Gastrocnemius medialis (tissue), 4 donors: ENCODE results near the gene CEBPG. TPM values are rescaled to one million over a fixed set of nuclear protein-coding genes. Genes with fewer than 3 reads are reported as not detected.

ENCODE experiments used
- ATAC-seq, 2 donors: fragments of 150-250 bp; one replicate each; pipeline ENCODE4 v1.9.1; 2016
- DNase-seq, 2 donors: peaks; one replicate each; pipeline ENCODE4 v3.0.0-alpha.2; 2019
- H3K27ac ChIP-seq, 4 donors: fragments of 200-600 bp; sonication (generic); 1 replicate in 1 of 4; 2 replicates in 3 of 4; pipeline ENCODE4 v1.5.1; 2016 to 2018; ENCODE audit warnings: mild to moderate bottlenecking in 2 of 4, moderate library complexity in 1 of 4
- H3K27me3 ChIP-seq, 3 donors: fragments of 200-600 bp; sonication (generic) in 2 of 3; 1 replicate in 1 of 3; 2 replicates in 2 of 3; pipeline versions ENCODE4 v1.5.1 to v1.6.0; 2016 to 2019; ENCODE audit warnings: mild to moderate bottlenecking in 1 of 3, moderate library complexity in 1 of 3
- H3K36me3 ChIP-seq, 2 donors: fragments of 200-600 bp; sonication (generic) in 1 of 2; one replicate each; pipeline ENCODE4 v1.5.1; 2017 to 2018
- H3K4me1 ChIP-seq, 2 donors: fragments of 200-600 bp; sonication (generic) in 1 of 2; one replicate each; pipeline ENCODE4 v1.5.1; 2016 to 2017; ENCODE audit warnings: mild to moderate bottlenecking in 2 of 2
- H3K4me3 ChIP-seq, 4 donors: fragments of 200-600 bp; sonication (generic) in 3 of 4; 1 replicate in 1 of 4; 2 replicates in 3 of 4; pipeline ENCODE4 v1.5.1; 2016 to 2019; ENCODE audit warnings: mild to moderate bottlenecking in 2 of 4
- H3K9me3 ChIP-seq, 3 donors: fragments of 200-600 bp; sonication (generic) in 2 of 3; 1 replicate in 1 of 3; 2 replicates in 2 of 3; pipeline ENCODE4 v1.5.1; 2016 to 2019
- CTCF ChIP-seq, 5 experiments: fragments of 450-650 bp in 3 of 5; fragments of 200-600 bp in 2 of 5; sonication (generic) in 2 of 5; IDR thresholded peaks in 4 of 5; conservative IDR thresholded peaks in 1 of 5; 1 replicate in 4 of 5; 2 replicates in 1 of 5; pipeline ENCODE4 v1.5.1; 2016 to 2019; ENCODE audit warnings: antibody characterized with exemption in 5 of 5, mild to moderate bottlenecking in 3 of 5, moderate library complexity in 3 of 5
- POLR2A ChIP-seq, 2 donors: fragments of 450-650 bp; IDR thresholded peaks; one replicate each; pipeline ENCODE4 v1.6.1; 2017; ENCODE audit warnings: antibody characterized with exemption in 2 of 2, mild to moderate bottlenecking in 2 of 2, moderate library complexity in 2 of 2
- in situ Hi-C, 4 donors: fragments of 200-750 bp; cut with MboI; loops; one replicate each; pipeline versions ENCODE4 v1.15.0 to v1.8.0; 2017; ENCODE audit warnings: low sequenced_read_pairs in 4 of 4
- intact Hi-C: fragments of 100-400 bp; cut with DNase I; formaldehyde crosslinking; loops from one replicate; pipeline ENCODE4 v1.15.1; 2023; ENCODE audit warnings: low total_unique reads
- total RNA-seq, 4 donors: library from RNA; depleted of rRNA; stranded (reverse); fragments of >200 nt; gene quantifications; one replicate each; pipeline versions ENCODE4 v1.1.0 to v1.2.3, GENCODE V29; 2016

The CEBPG gene
- total RNA-seq, 4 donors from 2014 or later = 44.2 to 50.1 (median 46.1) TPM

GRCh38 chr19:33408538-33409434, 35.3 kb downstream of the CEBPG start:
- Histone ChIP-seq H3K27me3 (no peaks in the 10 kb centered on the region), H3K4me1 (peaks cover 0 to 7% of the 10 kb centered on the region in 2 donors), H3K27ac (no peak overlapping the region), H3K4me3 (no peak overlapping the region), H3K9me3 (no peaks in the 10 kb centered on the region), H3K36me3 (no peaks in the 10 kb centered on the region)
- no peak for DNase-seq
- intact Hi-C loops = no loop called here
- no peak for ATAC-seq
- in situ Hi-C loops = loop anchor here in 3 of 4 donors (5.0 kb wide), 1 partner anchor 171 kb away; no protein-coding TSS in a partner anchor
- TF ChIP-seq CTCF (IDR thresholded peaks at IDR 0.05 in 4 of 5, conservative IDR thresholded peaks at IDR 0.05 in 1 of 5) (no peak), POLR2A (IDR thresholded peaks at IDR 0.05) (no peak)

- peaks cover 0 to 7% of the 10 kb centered on the region in 2 donors for H3K4me1 ChIP-seq
- DNase-seq (no peak), ATAC-seq (no peak)
- H3K36me3 ChIP-seq = no peaks in the 10 kb centered on the region
- no peaks in the 10 kb centered on the region for H3K9me3 ChIP-seq
- no peak for TF ChIP-seq CTCF (IDR thresholded peaks at IDR 0.05 in 4 of 5, conservative IDR thresholded peaks at IDR 0.05 in 1 of 5)
- no peak for TF ChIP-seq POLR2A (IDR thresholded peaks at IDR 0.05)
- H3K27ac ChIP-seq = no peak overlapping the region
- H3K27me3 ChIP-seq = no peaks in the 10 kb centered on the region
- in situ Hi-C loops = loop anchor here (5.0 kb wide), 2 partner anchors 173 to 178 kb away; no protein-coding TSS in a partner anchor
- no peak overlapping the region for H3K4me3 ChIP-seq
- intact Hi-C loops = no loop called here
Observed at GRCh38 chr19:33409906-33410685, 36.6 kb downstream of the CEBPG start.

- H3K27me3 ChIP-seq = no peaks in the 10 kb centered on the region
- in situ Hi-C loops = loop anchor here in 1 of 4 donors (5.0 kb wide), 1 partner anchor 179 kb away; no protein-coding TSS in a partner anchor
- intact Hi-C loops = no loop called here
- no peaks in the 10 kb centered on the region for H3K9me3 ChIP-seq
- TF ChIP-seq CTCF (IDR thresholded peaks at IDR 0.05 in 4 of 5, conservative IDR thresholded peaks at IDR 0.05 in 1 of 5) = no peak
- TF ChIP-seq POLR2A (IDR thresholded peaks at IDR 0.05) = no peak
- no peak for ATAC-seq
- no peak for DNase-seq
- H3K4me3 ChIP-seq = no peak overlapping the region
- H3K4me1 ChIP-seq = peaks cover 0 to 7% of the 10 kb centered on the region in 2 donors
- no peak overlapping the region for H3K27ac ChIP-seq
- no peaks in the 10 kb centered on the region for H3K36me3 ChIP-seq
Observed at GRCh38 chr19:33410915-33411401, 37.4 kb downstream of the CEBPG start.

GRCh38 chr19:33411621-33412180, 38.2 kb downstream of the CEBPG start:
- ATAC-seq = no peak
- intact Hi-C loops (no loop called here), in situ Hi-C loops (loop anchor here in 1 of 4 donors (5.0 kb wide), 1 partner anchor 179 kb away; no protein-coding TSS in a partner anchor)
- no peak for DNase-seq
- H3K4me1 ChIP-seq = peaks cover 0 to under 1% of the 10 kb centered on the region in 2 donors
- H3K9me3 ChIP-seq = no peaks in the 10 kb centered on the region
- TF ChIP-seq POLR2A (IDR thresholded peaks at IDR 0.05) (no peak), CTCF (IDR thresholded peaks at IDR 0.05 in 4 of 5, conservative IDR thresholded peaks at IDR 0.05 in 1 of 5) (no peak)
- H3K27ac ChIP-seq = no peak overlapping the region
- no peak overlapping the region for H3K4me3 ChIP-seq
- H3K36me3 ChIP-seq = no peaks in the 10 kb centered on the region
- H3K27me3 ChIP-seq = no peaks in the 10 kb centered on the region
